Amniotic stem cell (primary cell): Measurements from ENCODE around the gene CNTNAP2.
"Not testable (repeated sequence)": the region's sequence is repeated elsewhere in the genome, so short reads cannot be mapped to it uniquely, and the experiment has no call there.

Experiments
- DNase-seq: peaks from one replicate; lab custom pipeline; 2025; lab: John Stamatoyannopoulos, UW

CNTNAP2 gene

GRCh38 chr7:148262721-148263229, 2146.2 kb downstream of the CNTNAP2 start:
- DNase-seq = peak; percentile 16

DNA sequence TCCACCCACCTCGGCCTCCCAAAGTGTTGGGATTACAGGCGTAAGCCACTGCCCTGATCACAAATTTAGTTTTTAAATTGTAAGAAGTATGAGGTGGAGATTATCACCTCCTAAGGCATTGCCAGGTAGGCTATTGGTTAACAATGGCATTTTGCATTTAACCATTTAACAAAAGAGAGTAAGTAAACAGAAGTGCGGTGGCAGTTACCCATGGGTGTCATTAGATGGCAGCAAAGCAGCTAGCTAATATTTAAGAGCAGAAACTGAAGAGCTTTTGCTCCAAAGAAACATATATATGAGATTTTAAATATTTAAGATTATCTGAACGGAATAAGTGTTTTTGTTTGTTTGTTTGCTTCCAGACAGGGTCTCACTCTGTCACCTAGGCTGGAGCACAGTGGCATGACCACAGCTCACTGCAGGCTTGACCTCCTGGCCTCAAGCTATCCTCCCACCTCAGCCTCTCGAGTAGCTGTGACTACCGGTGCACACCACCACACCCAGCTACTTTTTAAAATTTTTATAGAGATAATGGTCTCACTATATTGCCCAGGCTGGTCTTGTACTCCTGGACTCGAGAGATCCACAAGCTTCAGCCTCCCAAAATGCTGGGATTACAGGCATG, 2148.4 kb downstream of the CNTNAP2 start:
- peak; percentile 12 for DNase-seq

DNA sequence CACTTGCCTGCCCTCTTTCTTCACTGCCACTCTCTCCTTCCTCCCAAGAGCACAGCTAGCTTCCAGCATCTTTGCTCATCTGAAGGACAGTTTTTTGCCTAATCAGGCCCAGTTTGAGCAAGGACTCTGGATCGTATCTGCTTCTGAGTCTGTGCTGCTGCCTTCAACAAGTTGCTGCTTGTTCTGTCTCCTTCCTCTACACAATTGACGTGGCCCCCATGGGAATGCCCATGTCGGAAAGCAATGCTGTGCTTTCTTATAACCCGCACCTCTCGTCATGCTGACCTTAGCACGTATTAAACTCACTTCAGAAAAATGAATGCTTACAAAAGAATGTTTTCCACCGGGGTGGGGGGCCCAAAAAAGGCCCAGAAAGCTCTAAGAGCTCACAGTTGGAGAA, 2149.3 kb downstream of the CNTNAP2 start:
- no peak for DNase-seq

DNA sequence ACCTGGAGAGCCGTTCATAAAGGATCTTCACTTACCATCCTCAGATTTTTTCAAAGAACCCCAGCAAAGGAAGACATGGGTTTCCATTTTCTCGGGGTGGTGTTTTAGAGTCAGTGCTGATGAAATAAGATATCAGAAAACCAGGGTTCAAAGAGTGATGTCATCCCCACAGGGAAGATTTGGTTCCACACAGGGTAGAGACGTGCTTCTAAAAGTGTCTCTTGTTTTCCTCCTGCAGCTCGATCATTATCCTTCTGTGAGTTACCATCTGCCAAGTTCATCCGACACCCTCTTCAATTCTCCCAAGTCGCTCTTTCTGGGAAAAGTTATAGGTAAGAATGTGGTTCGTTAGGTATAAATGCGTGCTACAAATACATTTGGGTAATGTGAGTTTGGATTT, 2150.2 kb downstream of the CNTNAP2 start:
- DNase-seq = no peak

DNA sequence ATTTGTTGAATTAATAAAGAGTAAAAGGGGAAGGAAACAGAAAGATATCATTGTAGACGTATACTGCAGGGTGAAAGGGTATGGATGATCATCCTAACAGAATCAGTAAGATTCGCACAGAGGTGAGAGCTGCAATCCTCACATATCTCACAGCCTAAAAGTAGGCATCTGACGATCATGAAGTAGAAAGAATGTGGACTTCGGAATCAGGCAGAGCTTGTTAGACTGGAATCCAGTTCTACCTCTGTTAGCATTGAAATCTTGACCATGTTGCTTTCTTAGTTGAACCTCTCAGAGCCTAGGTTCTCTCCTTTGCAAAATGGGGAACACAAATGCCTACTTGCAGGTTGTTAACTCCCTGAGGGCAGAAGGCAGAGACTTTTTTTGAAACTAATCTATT, 2154.0 kb downstream of the CNTNAP2 start:
- DNase-seq = no peak

DNA sequence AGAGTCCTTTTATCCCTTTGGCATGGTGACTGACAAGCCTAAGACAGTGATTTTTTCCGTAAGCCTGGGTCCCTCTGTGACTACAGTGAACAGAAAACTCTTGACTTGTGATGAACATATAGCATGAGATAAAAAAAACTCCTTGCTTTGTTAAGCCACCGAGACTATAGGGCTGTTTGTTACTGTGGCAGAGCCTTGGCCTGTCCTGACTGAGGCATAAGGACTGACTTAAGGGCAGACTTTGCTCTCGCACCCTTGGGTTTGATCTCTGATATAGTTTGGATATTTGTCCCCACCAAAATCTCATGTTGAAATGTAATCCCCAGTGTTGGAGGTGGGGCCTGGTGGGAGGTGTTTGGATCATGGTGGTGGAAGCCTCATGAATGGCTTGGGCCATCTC, 2157.5 kb downstream of the CNTNAP2 start:
- no peak for DNase-seq

- no peak for DNase-seq
Observed at GRCh38 chr7:148275359-148275890, 2158.8 kb downstream of the CNTNAP2 start.

- no peak for DNase-seq
Observed at GRCh38 chr7:148276314-148277041, 2159.9 kb downstream of the CNTNAP2 start.

- no peak for DNase-seq
Observed at GRCh38 chr7:148277042-148277660, 2160.6 kb downstream of the CNTNAP2 start.

DNA sequence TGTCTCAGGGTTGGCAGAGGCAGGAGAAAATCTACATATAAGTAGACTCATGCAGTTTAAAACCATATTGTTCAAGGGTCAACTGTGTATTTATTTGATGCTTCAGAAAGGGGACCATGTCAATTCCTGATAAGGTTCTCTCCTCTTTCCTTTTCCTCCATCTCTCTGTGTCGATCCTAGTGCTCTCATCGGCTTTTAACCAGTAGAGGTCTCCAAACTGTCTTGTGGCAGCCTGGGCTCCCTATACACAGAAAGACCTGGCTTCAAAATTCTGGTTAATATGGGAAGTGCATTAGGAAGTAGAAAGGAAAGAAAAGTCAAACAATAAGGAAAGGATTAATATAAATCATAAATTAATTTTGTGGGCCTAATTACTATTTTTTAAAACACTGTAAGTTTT, 2169.5 kb downstream of the CNTNAP2 start:
- no peak for DNase-seq

- no peak for DNase-seq
Observed at GRCh38 chr7:148287538-148287937, 2170.9 kb downstream of the CNTNAP2 start.

DNA sequence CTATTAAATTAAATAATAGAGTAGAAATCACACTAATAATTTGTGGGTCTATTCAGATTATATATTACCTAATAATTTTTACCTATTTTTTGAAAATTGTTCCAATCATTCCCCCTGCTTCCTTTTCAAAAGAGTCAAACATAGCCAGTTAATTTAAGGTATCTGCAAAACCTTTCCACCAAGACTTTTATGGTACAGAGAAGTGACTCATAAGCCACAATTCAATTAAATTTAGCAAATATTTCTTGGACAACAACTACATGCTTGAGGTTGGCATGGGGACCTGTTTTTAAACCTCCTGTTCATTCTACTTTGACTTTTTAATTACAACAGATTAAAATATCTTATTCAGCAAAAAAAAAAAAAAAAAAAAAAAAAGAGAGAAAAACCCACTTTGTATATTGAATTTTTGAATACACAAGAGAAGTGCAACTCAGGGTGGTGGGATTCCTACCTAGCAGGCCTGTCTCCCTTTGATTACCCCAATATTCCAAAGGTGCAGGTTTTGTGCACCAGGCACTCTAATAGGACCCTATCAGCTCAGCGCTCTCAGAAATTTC, 2172.1 kb downstream of the CNTNAP2 start:
- no peak for DNase-seq

- DNase-seq = no peak
Observed at GRCh38 chr7:148289630-148290029, 2173.0 kb downstream of the CNTNAP2 start.

GRCh38 chr7:148290538-148290937, 2173.9 kb downstream of the CNTNAP2 start:
- DNase-seq = no peak

DNA sequence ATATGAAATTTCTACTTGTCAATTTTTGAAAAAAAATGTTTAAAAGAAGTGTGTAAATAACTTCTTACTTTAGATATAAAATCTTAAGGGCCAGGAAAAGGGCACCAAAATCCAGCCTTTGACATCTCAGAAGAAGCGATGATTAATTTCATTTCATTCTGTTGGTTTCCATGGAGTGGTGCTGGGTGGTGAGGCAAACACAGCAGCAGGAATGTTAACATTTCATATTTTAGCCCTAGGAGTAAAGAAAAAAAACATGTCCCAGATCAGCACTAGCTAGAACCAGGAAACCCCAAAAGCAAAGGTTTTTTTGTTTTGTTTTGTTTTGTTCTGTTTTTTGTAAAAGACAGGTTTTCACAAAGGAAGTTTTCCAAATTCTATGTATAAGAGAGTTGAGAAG, 2175.2 kb downstream of the CNTNAP2 start:
- DNase-seq = no peak

- no peak for DNase-seq
Observed at GRCh38 chr7:148296994-148297644, 2180.5 kb downstream of the CNTNAP2 start.

- not testable (repeated sequence) for DNase-seq
Observed at GRCh38 chr7:148298768-148299167, 2182.2 kb downstream of the CNTNAP2 start.

DNA sequence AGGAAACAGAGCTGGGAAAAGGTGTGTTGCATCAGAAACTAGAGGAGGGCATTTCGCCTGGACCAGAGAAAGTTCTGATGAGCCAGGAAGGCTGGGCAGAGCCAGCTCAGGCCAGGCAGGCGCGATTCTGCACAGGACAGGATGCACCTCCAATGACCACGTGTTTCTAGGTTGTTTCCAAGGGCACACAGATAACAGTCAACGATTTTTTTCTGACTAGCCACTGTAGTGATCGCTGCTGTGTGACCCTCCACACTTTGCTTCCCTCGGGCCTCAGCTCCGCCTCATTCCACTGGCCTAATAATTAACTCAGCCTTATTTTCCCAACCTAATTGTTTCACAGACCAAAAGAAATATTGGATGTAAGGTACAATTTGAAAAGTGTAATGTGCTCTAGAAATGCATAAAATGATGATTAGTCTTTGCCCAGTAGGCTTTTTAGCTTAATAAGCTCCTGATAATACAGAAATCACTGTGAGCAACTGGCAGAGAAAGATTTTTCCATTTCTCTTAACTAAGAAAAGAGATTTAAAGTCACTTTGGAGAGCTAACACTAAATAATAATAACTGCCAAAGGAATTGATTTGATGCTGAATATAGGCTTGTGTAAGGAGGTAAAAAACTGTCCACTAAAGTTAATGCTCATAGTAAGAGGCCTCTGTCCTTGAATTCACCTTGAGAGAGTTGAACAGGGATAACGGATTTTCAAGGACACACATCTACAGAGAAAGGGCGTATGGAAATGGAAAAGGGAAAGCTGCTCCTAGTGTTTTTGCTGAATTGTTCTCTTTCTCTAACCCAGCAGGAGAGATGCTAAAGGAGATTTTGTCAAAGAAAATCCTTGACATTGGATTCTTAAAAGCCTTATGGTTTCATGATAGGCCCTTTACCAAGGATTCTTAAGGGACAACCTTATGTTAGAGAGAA, 2183.0 kb downstream of the CNTNAP2 start:
- DNase-seq = no peak

GRCh38 chr7:148302436-148302835, 2185.8 kb downstream of the CNTNAP2 start:
- not testable (repeated sequence) for DNase-seq

DNA sequence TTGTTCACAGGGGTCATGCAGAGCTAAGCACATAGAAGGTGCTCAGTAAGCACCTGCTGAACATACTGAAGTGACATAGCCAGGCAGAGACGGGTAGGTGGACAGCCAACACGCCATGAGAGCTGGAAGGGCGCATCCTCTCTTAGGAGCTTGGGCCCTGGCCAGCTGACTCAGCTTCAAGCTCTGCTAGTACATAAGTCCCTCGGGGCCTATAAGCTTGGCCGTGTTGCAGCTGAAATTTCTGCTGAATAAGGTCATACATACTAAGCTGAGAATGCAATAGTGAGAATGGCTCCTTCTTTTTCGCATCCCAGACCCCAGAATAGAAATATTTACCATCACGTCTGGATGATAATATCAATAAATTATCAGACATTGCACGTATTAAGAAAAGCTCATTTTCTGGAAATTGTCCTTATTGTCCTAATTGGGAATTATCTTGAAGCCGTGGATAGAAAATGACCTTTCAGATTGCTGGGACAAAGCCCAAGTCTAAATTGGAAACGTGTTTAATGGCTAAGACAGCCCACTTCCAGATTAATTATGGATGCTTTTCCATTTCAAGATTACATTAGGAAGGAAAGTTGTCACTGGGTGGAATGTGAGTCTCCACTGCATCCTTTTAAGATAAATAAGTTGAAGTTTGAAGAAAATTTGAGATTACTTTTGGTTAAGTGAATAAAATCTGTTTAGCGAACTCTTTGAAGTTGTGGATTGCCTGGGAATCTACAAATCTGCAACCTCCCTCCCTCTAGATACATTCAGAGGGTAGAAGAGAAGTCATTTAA, 2186.9 kb downstream of the CNTNAP2 start:
- peak; percentile 1 for DNase-seq
